A673 (cell line): ENCODE results near the gene RPIA. TPM values are rescaled to one million over a fixed set of nuclear protein-coding genes. Genes with fewer than 3 reads are reported as not detected.

Experiments
- BruUV-seq: library from RNA; stranded (reverse); fragments of 400-500 nt; replicated peaks from 2 replicates; lab custom pipeline; 2021; lab: Mats Ljungman, UMichigan
- CTCF ChIA-PET: fragments of 300-600 bp; sonication (Branson Sonifier 250); formaldehyde crosslinking; loops from one replicate; lab custom pipeline; 2022; ENCODE audit warnings: antibody characterized with exemption; lab: Charles Lee
- POLR2A ChIA-PET: fragments of 300-600 bp; sonication (Branson Sonifier 250); formaldehyde crosslinking; loops from one replicate; lab custom pipeline; 2022; ENCODE audit warnings: antibody characterized with exemption; ENCODE audit not compliant: low non-redundant PET; lab: Charles Lee
- DNase-seq: peaks from one replicate; pipeline ENCODE4 v3.0.0-alpha.2; 2015; ENCODE audit warnings: low spot score
- H3K27ac ChIP-seq: fragments of 200-600 bp; sonication (generic); 2 replicates; pipeline ENCODE4 v1.5.1; 2016; ENCODE audit warnings: mixed run types, low read depth, mild to moderate bottlenecking, mixed read lengths, antibody characterized with exemption, low read length; ENCODE audit not compliant: poor library complexity, severe bottlenecking
- H3K27me3 ChIP-seq: fragments of 200-600 bp; sonication (generic); replicated peaks from 2 replicates; pipeline ENCODE4 v1.6.1; 2017; ENCODE audit warnings: mixed run types, low read depth, mild to moderate bottlenecking, mixed read lengths, antibody characterized with exemption, low read length; ENCODE audit not compliant: insufficient read depth, poor library complexity
- H3K36me3 ChIP-seq: fragments of 200-600 bp; sonication (generic); 2 replicates; pipeline ENCODE4 v1.6.1; 2016; ENCODE audit warnings: mixed run types, mild to moderate bottlenecking, mixed read lengths, antibody characterized with exemption, low read length; ENCODE audit not compliant: insufficient read depth, poor library complexity, severe bottlenecking
- H3K4me1 ChIP-seq: fragments of 200-600 bp; sonication (generic); 2 replicates; pipeline ENCODE4 v1.6.1; 2017; ENCODE audit warnings: mixed run types, mild to moderate bottlenecking, mixed read lengths, antibody characterized with exemption, low read length; ENCODE audit not compliant: insufficient read depth, poor library complexity, severe bottlenecking
- H3K4me3 ChIP-seq: fragments of 200-600 bp; sonication (generic); 2 replicates; pipeline ENCODE4 v1.5.1; 2016; ENCODE audit warnings: low read depth, mixed run types, mild to moderate bottlenecking, mixed read lengths, low read length; ENCODE audit not compliant: poor library complexity, severe bottlenecking
- H3K9me3 ChIP-seq: fragments of 200-600 bp; sonication (generic); 2 replicates; pipeline ENCODE4 v1.6.1; 2016; ENCODE audit warnings: mixed run types, low read depth, mild to moderate bottlenecking, mixed read lengths, antibody characterized with exemption, low read length; ENCODE audit not compliant: poor library complexity, severe bottlenecking
- EZH2 ChIP-seq: fragments of 200-600 bp; sonication (generic); IDR thresholded peaks from 2 replicates; pipeline ENCODE4 v1.6.1; 2017; ENCODE audit warnings: borderline replicate concordance, low read depth, mild to moderate bottlenecking, mixed read lengths, antibody characterized with exemption, low read length; ENCODE audit not compliant: poor library complexity, severe bottlenecking
- intact Hi-C: fragments of 100-400 bp; cut with micrococcal nuclease; formaldehyde crosslinking; loops from one replicate; pipeline ENCODE4 v1.10.0; 2022; ENCODE audit not compliant: unreplicated experiment
- total RNA-seq: library from RNA; stranded (reverse); gene quantifications from 2 replicates; pipeline ENCODE4 v1.2.3, GENCODE V29; 2021
- TF ChIP-seq, protein P1 (sequence below): fragments of 300-800, 200-600 bp; sonication (generic); conservative IDR thresholded peaks from 2 replicates; pipeline ENCODE4 v1.5.1; 2017; ENCODE audit warnings: low read depth, mild to moderate bottlenecking, antibody characterized with exemption, low read length, moderate library complexity, mixed read lengths

Gene RPIA
- total RNA-seq, 1 experiment from 2014 or later = 28.6 TPM

GRCh38 chr2:88760819-88761598, 69.5 kb downstream of the RPIA start:
- ChIA-PET CTCF (no interaction called here), POLR2A (no interaction called here)
- Histone ChIP-seq H3K9me3 (no peaks in the 10 kb centered on the region), H3K27me3 (peaks cover 8% of the 10 kb centered on the region), H3K36me3 (no peaks in the 10 kb centered on the region), H3K27ac (no peak overlapping the region), H3K4me1 (no peaks in the 10 kb centered on the region), H3K4me3 (no peak overlapping the region)
- no peak for DNase-seq
- intact Hi-C loops = no loop called here
- TF ChIP-seq, protein P1, sequence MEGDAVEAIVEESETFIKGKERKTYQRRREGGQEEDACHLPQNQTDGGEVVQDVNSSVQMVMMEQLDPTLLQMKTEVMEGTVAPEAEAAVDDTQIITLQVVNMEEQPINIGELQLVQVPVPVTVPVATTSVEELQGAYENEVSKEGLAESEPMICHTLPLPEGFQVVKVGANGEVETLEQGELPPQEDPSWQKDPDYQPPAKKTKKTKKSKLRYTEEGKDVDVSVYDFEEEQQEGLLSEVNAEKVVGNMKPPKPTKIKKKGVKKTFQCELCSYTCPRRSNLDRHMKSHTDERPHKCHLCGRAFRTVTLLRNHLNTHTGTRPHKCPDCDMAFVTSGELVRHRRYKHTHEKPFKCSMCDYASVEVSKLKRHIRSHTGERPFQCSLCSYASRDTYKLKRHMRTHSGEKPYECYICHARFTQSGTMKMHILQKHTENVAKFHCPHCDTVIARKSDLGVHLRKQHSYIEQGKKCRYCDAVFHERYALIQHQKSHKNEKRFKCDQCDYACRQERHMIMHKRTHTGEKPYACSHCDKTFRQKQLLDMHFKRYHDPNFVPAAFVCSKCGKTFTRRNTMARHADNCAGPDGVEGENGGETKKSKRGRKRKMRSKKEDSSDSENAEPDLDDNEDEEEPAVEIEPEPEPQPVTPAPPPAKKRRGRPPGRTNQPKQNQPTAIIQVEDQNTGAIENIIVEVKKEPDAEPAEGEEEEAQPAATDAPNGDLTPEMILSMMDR = no peak
- TF ChIP-seq EZH2 = no peak
- no TSS peak for BruUV-seq

DNA sequence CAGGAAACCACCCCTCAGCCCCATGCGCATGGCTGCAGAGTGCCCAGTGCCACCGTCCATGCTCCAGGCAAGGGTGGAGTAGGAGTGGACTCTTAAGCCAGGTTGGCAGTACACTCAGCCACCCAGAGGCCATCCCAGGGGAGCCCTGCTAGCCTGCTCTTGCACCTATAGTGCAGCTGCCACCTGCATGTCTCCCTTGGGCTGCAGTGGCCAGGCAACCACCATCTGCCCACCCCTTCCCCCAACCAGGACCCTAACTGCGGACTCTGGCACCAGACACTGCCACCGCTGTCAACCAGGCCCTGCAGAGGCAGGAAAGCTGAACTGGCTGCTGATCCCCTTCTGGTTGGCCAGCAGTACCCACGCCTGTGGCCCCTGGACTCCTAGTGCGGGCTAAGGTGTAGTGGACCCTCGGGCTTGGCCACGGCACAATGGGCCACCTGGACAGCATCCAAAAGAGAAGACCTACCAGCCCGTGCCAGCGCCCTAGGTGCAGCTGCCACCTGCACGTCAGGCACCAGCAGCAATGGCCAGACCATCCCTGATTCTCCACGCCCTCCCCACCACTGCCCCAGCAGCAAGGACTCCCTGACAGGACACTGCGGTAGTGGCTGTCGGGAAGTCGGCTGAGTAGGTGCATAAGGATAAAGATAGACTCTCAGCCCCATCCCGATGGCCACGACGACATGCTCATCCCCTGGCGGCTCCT, 72.8 kb downstream of the RPIA start:
- Histone ChIP-seq H3K4me3 (no peak overlapping the region), H3K4me1 (no peaks in the 10 kb centered on the region), H3K27ac (no peak overlapping the region), H3K36me3 (no peaks in the 10 kb centered on the region), H3K27me3 (peaks cover 17% of the 10 kb centered on the region), H3K9me3 (no peaks in the 10 kb centered on the region)
- no TSS peak for BruUV-seq
- CTCF ChIA-PET = no interaction called here
- intact Hi-C loops = no loop called here
- no peak for DNase-seq
- no peak for TF ChIP-seq EZH2
- TF ChIP-seq, protein P1 = no peak
- POLR2A ChIA-PET = no interaction called here

DNA sequence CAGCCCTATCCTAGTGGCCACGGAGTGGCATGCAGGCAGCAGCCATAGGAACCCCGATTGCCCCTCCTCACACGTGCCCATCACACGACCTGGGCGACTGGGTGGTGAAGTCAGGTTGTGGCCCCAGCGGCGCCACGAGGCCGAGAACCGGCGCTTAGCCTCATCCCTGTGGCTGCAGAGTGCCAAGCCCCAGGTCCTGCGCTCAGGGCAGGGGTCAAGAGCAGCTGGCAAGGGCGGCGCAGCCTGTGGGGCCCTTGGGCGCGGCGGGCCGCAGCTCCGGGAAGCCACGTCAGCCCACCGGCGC, 73.3 kb downstream of the RPIA start:
- CTCF ChIA-PET = no interaction called here
- H3K27ac ChIP-seq = no peak overlapping the region
- TF ChIP-seq EZH2 = no peak
- TF ChIP-seq, protein P1 = no peak
- POLR2A ChIA-PET = no interaction called here
- DNase-seq = no peak
- no peaks in the 10 kb centered on the region for H3K4me1 ChIP-seq
- intact Hi-C loops = no loop called here
- no peaks in the 10 kb centered on the region for H3K36me3 ChIP-seq
- H3K9me3 ChIP-seq = no peaks in the 10 kb centered on the region
- BruUV-seq = no TSS peak
- peaks cover 17% of the 10 kb centered on the region for H3K27me3 ChIP-seq
- no peak overlapping the region for H3K4me3 ChIP-seq
